OCI-LY1 (cell line): Measurements from ENCODE around the gene PATJ.
"Not testable (repeated sequence)": the region's sequence is repeated elsewhere in the genome, so short reads cannot be mapped to it uniquely, and the experiment has no call there.

Experiments used
- H2AFZ ChIP-seq: fragments of 200-600 bp; sonication (generic), shearing (Covaris generic); 2 replicates; pipeline ENCODE4 v1.6.0; 2014; ENCODE audit warnings: antibody characterized with exemption, mild to moderate bottlenecking, low read length
- H3F3A ChIP-seq: fragments of 200-600 bp; sonication (generic), shearing (Covaris generic); 2 replicates; pipeline ENCODE4 v1.6.0; 2014; ENCODE audit warnings: mild to moderate bottlenecking, antibody characterized with exemption, low read length, moderate library complexity; ENCODE audit not compliant: insufficient read depth
- H3K27ac ChIP-seq: fragments of 200-600 bp; sonication (generic); 2 replicates; pipeline ENCODE4 v1.5.1; 2014; ENCODE audit warnings: low read length, mixed run types, mild to moderate bottlenecking, low read depth; ENCODE audit not compliant: poor library complexity, severe bottlenecking
- H3K27me3 ChIP-seq: fragments of 200-600 bp; sonication (generic); 2 replicates; pipeline ENCODE4 v1.6.0; 2014; ENCODE audit warnings: antibody characterized with exemption, mild to moderate bottlenecking, low read length, moderate library complexity; ENCODE audit not compliant: insufficient read depth
- H3K36me3 ChIP-seq: fragments of 200-600 bp; sonication (generic); 2 replicates; pipeline ENCODE4 v1.6.1; 2014; ENCODE audit warnings: mild to moderate bottlenecking, antibody characterized with exemption, low read length, moderate library complexity, mixed read lengths; ENCODE audit not compliant: insufficient read depth
- H3K4me1 ChIP-seq: fragments of 200-600 bp; sonication (generic); 2 replicates; pipeline ENCODE4 v1.5.1; 2014; ENCODE audit warnings: mild to moderate bottlenecking, low read length, moderate library complexity; ENCODE audit not compliant: insufficient read depth, severe bottlenecking
- H3K4me2 ChIP-seq: fragments of 200-600 bp; sonication (generic), shearing (Covaris generic); 2 replicates; pipeline ENCODE4 v1.6.1; 2014; ENCODE audit warnings: low read length
- H3K4me3 ChIP-seq: fragments of 200-600 bp; sonication (generic); 2 replicates; pipeline ENCODE4 v1.5.1; 2014; ENCODE audit warnings: low read length, low read depth, mild to moderate bottlenecking, mixed read lengths; ENCODE audit not compliant: poor library complexity, severe bottlenecking
- H3K79me2 ChIP-seq: fragments of 200-600 bp; shearing (Covaris generic); 2 replicates; pipeline ENCODE4 v1.6.1; 2016; ENCODE audit warnings: mixed run types, low read length, mixed read lengths; ENCODE audit not compliant: insufficient read depth
- H3K9ac ChIP-seq: fragments of 200-600 bp; sonication (generic), shearing (Covaris generic); 2 replicates; pipeline ENCODE4 v1.6.1; 2014; ENCODE audit warnings: mild to moderate bottlenecking, low read length, mixed read lengths
- H3K9me2 ChIP-seq: fragments of 200-600 bp; sonication (generic), shearing (Covaris generic); 2 replicates; pipeline ENCODE4 v1.6.1; 2014; ENCODE audit warnings: low read depth, mild to moderate bottlenecking, low read length, mixed read lengths
- H3K9me3 ChIP-seq: fragments of 200-600 bp; shearing (Covaris generic); 2 replicates; pipeline ENCODE4 v1.6.1; 2014; ENCODE audit warnings: low read length, mixed read lengths
- H4K20me1 ChIP-seq: fragments of 200-600 bp; sonication (generic), shearing (Covaris generic); 2 replicates; pipeline ENCODE4 v1.6.0; 2016; ENCODE audit warnings: mild to moderate bottlenecking, low read length; ENCODE audit not compliant: insufficient read depth
- CTCF ChIP-seq: fragments of 200-600 bp; sonication (generic), shearing (Covaris generic); IDR thresholded peaks from 2 replicates; pipeline ENCODE4 v1.5.1; 2017; ENCODE audit warnings: mild to moderate bottlenecking, antibody characterized with exemption, low read length, moderate library complexity, mixed read lengths
- EZH2 ChIP-seq: fragments of 200-600 bp; sonication (generic), shearing (Covaris generic); IDR thresholded peaks from 2 replicates; pipeline ENCODE4 v1.8.0; 2017; ENCODE audit warnings: borderline replicate concordance, mixed run types, mild to moderate bottlenecking, antibody characterized with exemption, low read length, moderate library complexity, mixed read lengths

The PATJ gene

DNA sequence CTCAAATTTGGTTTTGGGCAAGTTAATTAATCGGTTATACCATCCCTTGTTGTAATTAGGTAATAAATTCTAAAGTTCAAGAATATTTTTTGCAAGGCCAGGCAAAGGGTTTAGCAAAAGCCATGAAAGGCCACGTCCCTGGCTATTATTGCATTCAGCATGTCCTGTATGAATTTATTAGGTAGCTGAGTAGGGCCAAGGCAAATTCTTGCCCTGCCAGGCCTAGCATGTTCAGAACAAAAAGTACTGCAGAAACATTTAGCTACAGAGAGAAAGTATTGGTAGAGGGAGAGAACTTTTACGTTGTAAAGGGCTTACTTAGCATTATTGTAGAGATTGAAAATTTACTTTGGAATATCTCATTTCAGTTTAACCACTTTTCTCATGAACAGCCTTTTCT, 94.4 kb downstream of the PATJ start:
- no peaks in the 10 kb centered on the region for H3K79me2 ChIP-seq
- H3K4me2 ChIP-seq = no peak overlapping the region
- H3F3A ChIP-seq = no peaks in the 10 kb centered on the region
- no peaks in the 10 kb centered on the region for H3K27me3 ChIP-seq
- no peak overlapping the region for H3K9ac ChIP-seq
- no peaks in the 10 kb centered on the region for H3K4me1 ChIP-seq
- no peak overlapping the region for H3K4me3 ChIP-seq
- no peak for TF ChIP-seq EZH2
- no peak for TF ChIP-seq CTCF
- 0 out of 2 replicates have a peak, but pooled peaks cover under 1% of the 10 kb centered on the region for H3K36me3 ChIP-seq
- H3K9me3 ChIP-seq = no peaks in the 10 kb centered on the region
- no peaks in the 10 kb centered on the region for H3K9me2 ChIP-seq
- no peak overlapping the region for H2AFZ ChIP-seq
- H4K20me1 ChIP-seq = no peaks in the 10 kb centered on the region
- no peak overlapping the region for H3K27ac ChIP-seq

DNA sequence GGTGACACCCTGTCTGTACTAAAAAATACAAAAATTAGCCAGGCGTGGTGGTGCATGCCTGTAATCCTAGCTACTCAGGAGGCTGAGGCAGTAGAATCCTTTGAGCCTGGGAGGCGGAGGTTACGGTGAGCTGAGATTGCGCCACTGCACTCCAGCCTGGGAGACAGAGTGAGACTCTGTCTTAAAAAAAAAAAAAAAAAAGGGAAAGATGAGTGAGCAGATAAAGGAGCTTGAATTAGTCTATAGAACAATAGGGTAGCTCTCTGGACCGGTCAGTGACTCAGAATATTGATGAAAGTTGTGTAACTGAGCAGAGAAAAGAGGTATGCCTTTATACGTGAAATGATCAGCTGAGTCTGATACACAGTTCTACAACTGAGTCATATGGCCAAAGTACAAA, 95.3 kb downstream of the PATJ start:
- H3F3A ChIP-seq, H4K20me1 ChIP-seq, H3K27ac ChIP-seq, H3K4me2 ChIP-seq, H3K27me3 ChIP-seq, H3K36me3 ChIP-seq, H2AFZ ChIP-seq, H3K4me1 ChIP-seq, H3K9ac ChIP-seq, H3K79me2 ChIP-seq, H3K4me3 ChIP-seq, H3K9me2 ChIP-seq, H3K9me3 ChIP-seq: not testable (repeated sequence)

DNA sequence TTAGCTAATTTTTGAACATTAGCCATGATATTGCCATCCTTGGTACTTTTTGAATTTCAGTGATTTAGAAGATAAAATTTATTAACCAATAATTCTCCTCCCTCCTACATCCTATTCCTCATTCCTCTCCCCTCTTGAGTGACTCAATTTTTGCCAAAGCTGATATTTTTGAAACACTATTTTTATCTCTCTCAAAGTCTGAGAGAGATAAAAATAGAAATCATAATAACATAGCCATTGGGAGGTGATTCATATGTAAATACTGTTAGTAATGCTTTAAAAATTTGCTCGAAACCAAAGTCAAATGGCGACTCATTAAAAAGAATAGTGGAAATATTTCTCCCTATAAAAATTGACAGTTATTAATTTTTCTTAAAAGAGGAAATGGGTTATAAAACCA, 97.4 kb downstream of the PATJ start:
- no peaks in the 10 kb centered on the region for H3K79me2 ChIP-seq
- H3K9me2 ChIP-seq = no peaks in the 10 kb centered on the region
- H3K27me3 ChIP-seq = no peaks in the 10 kb centered on the region
- H3K4me2 ChIP-seq = no peak overlapping the region
- H3F3A ChIP-seq = no peaks in the 10 kb centered on the region
- TF ChIP-seq CTCF = no peak
- no peak for TF ChIP-seq EZH2
- no peaks in the 10 kb centered on the region for H3K36me3 ChIP-seq
- H3K9me3 ChIP-seq = no peaks in the 10 kb centered on the region
- H3K4me1 ChIP-seq = no peaks in the 10 kb centered on the region
- H4K20me1 ChIP-seq = no peaks in the 10 kb centered on the region
- H3K27ac ChIP-seq = no peak overlapping the region
- H3K4me3 ChIP-seq = no peak overlapping the region
- no peak overlapping the region for H2AFZ ChIP-seq
- H3K9ac ChIP-seq = no peak overlapping the region

GRCh38 chr1:61842036-61842435, 99.8 kb downstream of the PATJ start:
- H3K79me2 ChIP-seq = no peaks in the 10 kb centered on the region
- H2AFZ ChIP-seq = no peak overlapping the region
- no peaks in the 10 kb centered on the region for H4K20me1 ChIP-seq
- no peaks in the 10 kb centered on the region for H3K4me1 ChIP-seq
- no peak overlapping the region for H3K4me2 ChIP-seq
- no peaks in the 10 kb centered on the region for H3K36me3 ChIP-seq
- H3K9ac ChIP-seq = no peak overlapping the region
- no peak overlapping the region for H3K4me3 ChIP-seq
- H3K9me3 ChIP-seq = no peaks in the 10 kb centered on the region
- TF ChIP-seq EZH2 = no peak
- no peak for TF ChIP-seq CTCF
- no peaks in the 10 kb centered on the region for H3K9me2 ChIP-seq
- H3F3A ChIP-seq = no peaks in the 10 kb centered on the region
- no peaks in the 10 kb centered on the region for H3K27me3 ChIP-seq
- H3K27ac ChIP-seq = no peak overlapping the region
